Spleen (tissue), 7 donors: Measurements from ENCODE around the gene GNG14.

ENCODE experiments used
- CTCF ChIP-seq, 11 experiments: fragments of 200-600 bp in 7 of 11; fragments of 450-650 bp in 4 of 11; sonication (generic) in 4 of 11; IDR thresholded peaks in 8 of 11; conservative IDR thresholded peaks in 3 of 11; 1 replicate in 7 of 11; 2 replicates in 4 of 11; pipeline versions ENCODE4 v1.4.0 to v1.8.0; 2016 to 2021; ENCODE audit warnings: antibody characterized with exemption in 11 of 11, inconsistent platforms in 4 of 11, mild to moderate bottlenecking in 1 of 11
- POLR2A ChIP-seq, 3 donors: fragments of 450-650 bp; IDR thresholded peaks; one replicate each; pipeline ENCODE4 v1.5.1; 2017; ENCODE audit warnings: antibody characterized with exemption in 3 of 3, mild to moderate bottlenecking in 1 of 3
- donor health status: DM: no; HTN: no; CAD: no; lungs with moderate emphysema.
- donor health status: DM: no; HTN: no; CAD: no.
- donor health status: DM: no; HTN: no; CAD: no.

GRCh38 chr19:12655546-12655945 is 32.3 kb upstream of the GNG14 start:
- TF ChIP-seq CTCF (IDR thresholded peaks at IDR 0.05 in 8 of 11, conservative IDR thresholded peaks at IDR 0.05 in 3 of 11) (no peak), POLR2A (IDR thresholded peaks at IDR 0.05) (no peak)
